PFSK-1 (cell line): ENCODE measurements around the gene ALOX15B.

Source experiments
- POLR2AphosphoS5 ChIP-seq: IDR thresholded peaks from 2 replicates; pipeline ENCODE4 v1.6.1; 2012; ENCODE audit warnings: low read depth, mild to moderate bottlenecking, control low read depth, low read length, moderate library complexity
- REST ChIP-seq, 2 experiments: IDR thresholded peaks; 2 replicates each; pipeline versions ENCODE4 v1.6.1 to v1.8.0; 2011 to 2012; ENCODE audit warnings: low read depth in 2 of 2, low read length in 2 of 2, control low read depth in 1 of 2, inconsistent platforms in 1 of 2, mild to moderate bottlenecking in 1 of 2, moderate library complexity in 1 of 2; ENCODE audit not compliant: insufficient read depth in 1 of 2
- TAF1 ChIP-seq: IDR thresholded peaks from 2 replicates; pipeline ENCODE4 v1.6.1; 2012; ENCODE audit warnings: low read length, control low read depth, borderline replicate concordance; ENCODE audit not compliant: insufficient read depth

- TF ChIP-seq TAF1 (no peak), POLR2AphosphoS5 (no peak), REST (IDR thresholded peaks at IDR 0.05; ENCODE audit: insufficient read depth in 1 of 2, low read depth in 2 of 2, low read length in 2 of 2) (no peak)
Measured at GRCh38 chr17:8074554-8074953, 35.7 kb downstream of the ALOX15B start.
